HUES6 (cell line): ENCODE results near the gene LRIG1.

Experiments used
- H3K27ac ChIP-seq: 2 replicates; pipeline ENCODE4 v1.7.0; 2013; ENCODE audit warnings: low read depth, mild to moderate bottlenecking, low read length, inconsistent platforms
- H3K27me3 ChIP-seq: 2 replicates; pipeline ENCODE4 v1.6.1; 2013; ENCODE audit warnings: low read length; ENCODE audit not compliant: control insufficient read depth, insufficient read depth
- H3K36me3 ChIP-seq: 2 replicates; pipeline ENCODE4 v1.6.1; 2013; ENCODE audit warnings: low read length; ENCODE audit not compliant: control insufficient read depth, insufficient read depth
- H3K4me1 ChIP-seq: 2 replicates; pipeline ENCODE4 v1.6.1; 2013; ENCODE audit warnings: low read length; ENCODE audit not compliant: control insufficient read depth, insufficient read depth
- H3K4me3 ChIP-seq: 2 replicates; pipeline ENCODE4 v1.5.1; 2013; ENCODE audit warnings: low read depth, low read length
- H3K9ac ChIP-seq: one replicate; pipeline ENCODE4 v1.6.1; 2013; ENCODE audit warnings: mild to moderate bottlenecking, low read length
- H3K9me3 ChIP-seq: 2 replicates; pipeline ENCODE4 v1.6.1; 2013; ENCODE audit warnings: low read depth, low read length; ENCODE audit not compliant: control insufficient read depth, insufficient read depth

LRIG1 gene

GRCh38 chr3:66531256-66531655 is 30.4 kb upstream of the LRIG1 start:
- no peaks in the 10 kb centered on the region; the same call in 1 of the 2 replicates for H3K27me3 ChIP-seq
- peaks cover 41% of the 10 kb centered on the region for H3K4me1 ChIP-seq
- H3K9ac ChIP-seq = no peak overlapping the region
- no peaks in the 10 kb centered on the region for H3K9me3 ChIP-seq
- no peak overlapping the region for H3K27ac ChIP-seq
- no peaks in the 10 kb centered on the region for H3K36me3 ChIP-seq
- 0 out of 2 replicates have a peak overlapping the region, but pooled peaks have one; percentile 11 for H3K4me3 ChIP-seq

- peaks cover 22% of the 10 kb centered on the region for H3K4me1 ChIP-seq
- H3K36me3 ChIP-seq = no peaks in the 10 kb centered on the region
- H3K4me3 ChIP-seq = no peak overlapping the region
- H3K27me3 ChIP-seq = no peaks in the 10 kb centered on the region; the same call in 1 of the 2 replicates
- H3K9me3 ChIP-seq = no peaks in the 10 kb centered on the region
- no peak overlapping the region for H3K27ac ChIP-seq
- no peak overlapping the region for H3K9ac ChIP-seq
Observed at GRCh38 chr3:66527246-66527645, 26.4 kb upstream of the LRIG1 start.

GRCh38 chr3:66525771-66526170 is 24.9 kb upstream of the LRIG1 start:
- Histone ChIP-seq H3K27me3 (no peaks in the 10 kb centered on the region; the same call in 1 of the 2 replicates), H3K9me3 (no peaks in the 10 kb centered on the region), H3K27ac (no peak overlapping the region), H3K36me3 (no peaks in the 10 kb centered on the region), H3K4me3 (no peak overlapping the region), H3K4me1 (peaks cover 12% of the 10 kb centered on the region), H3K9ac (no peak overlapping the region)

DNA sequence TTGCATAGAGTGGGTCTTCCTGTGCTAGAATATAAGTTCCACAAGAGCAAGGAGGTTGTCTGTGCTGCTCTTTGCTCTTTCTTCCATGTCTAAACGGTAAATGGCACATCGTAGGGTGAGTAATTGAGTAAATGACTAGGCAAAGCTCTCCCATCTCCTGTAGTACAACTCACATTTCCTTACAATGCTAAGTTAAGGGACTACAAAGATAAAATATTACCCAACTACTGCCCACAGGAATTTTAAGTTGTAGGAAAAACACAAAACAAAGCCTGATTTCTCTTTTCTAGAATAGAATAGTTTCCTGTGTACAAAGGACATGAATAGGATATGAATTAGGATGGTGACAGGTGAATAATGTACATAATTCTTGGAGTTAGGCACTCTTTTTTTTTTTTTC is 19.9 kb upstream of the LRIG1 start:
- Histone ChIP-seq H3K36me3 (no peaks in the 10 kb centered on the region), H3K9ac (no peak overlapping the region)

GRCh38 chr3:66518644-66519043 is 17.8 kb upstream of the LRIG1 start:
- H3K4me1 ChIP-seq = 0 out of 2 replicates have a peak, but pooled peaks cover 3% of the 10 kb centered on the region
- H3K27me3 ChIP-seq = no peaks in the 10 kb centered on the region

More for the DNA sequence above, 19.9 kb upstream of the LRIG1 start:
- H3K4me1 ChIP-seq = peaks cover 3% of the 10 kb centered on the region; the same call in 1 of the 2 replicates
- H3K27me3 ChIP-seq = no peaks in the 10 kb centered on the region
- H3K9me3 ChIP-seq = no peaks in the 10 kb centered on the region
- H3K27ac ChIP-seq = no peak overlapping the region
- no peak overlapping the region for H3K4me3 ChIP-seq

DNA sequence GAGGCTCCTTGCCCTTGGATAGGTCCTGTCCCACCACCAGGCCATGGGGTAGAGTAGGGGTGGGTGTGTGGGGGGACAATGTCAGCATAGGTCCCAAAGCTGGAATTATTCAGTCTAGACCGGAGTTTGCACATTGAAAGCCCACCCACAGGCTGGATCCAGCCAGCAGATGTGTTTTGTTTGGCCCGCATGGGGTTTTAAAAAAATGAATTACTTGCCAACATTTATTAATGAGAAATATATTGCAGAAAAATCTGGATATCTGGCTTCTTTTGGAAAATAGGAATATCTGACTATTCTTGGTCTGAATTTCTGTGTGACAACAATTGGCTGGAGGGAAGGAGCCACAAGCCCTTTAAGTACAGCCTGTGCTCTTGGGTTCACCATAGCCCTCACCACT is 17.3 kb upstream of the LRIG1 start:
- no peak overlapping the region for H3K27ac ChIP-seq
- 0 out of 2 replicates have a peak, but pooled peaks cover 3% of the 10 kb centered on the region for H3K4me1 ChIP-seq
- H3K9ac ChIP-seq = no peak overlapping the region
- no peaks in the 10 kb centered on the region for H3K36me3 ChIP-seq
- no peaks in the 10 kb centered on the region for H3K27me3 ChIP-seq
- H3K9me3 ChIP-seq = no peaks in the 10 kb centered on the region
- H3K4me3 ChIP-seq = no peak overlapping the region

More at GRCh38 chr3:66518644-66519043, 17.8 kb upstream of the LRIG1 start:
- no peaks in the 10 kb centered on the region for H3K36me3 ChIP-seq
- H3K9ac ChIP-seq = no peak overlapping the region
- H3K4me3 ChIP-seq = no peak overlapping the region
- no peak overlapping the region for H3K27ac ChIP-seq
- H3K9me3 ChIP-seq = no peaks in the 10 kb centered on the region

GRCh38 chr3:66517241-66517640 is 16.4 kb upstream of the LRIG1 start:
- no peak overlapping the region for H3K9ac ChIP-seq
- H3K36me3 ChIP-seq = no peaks in the 10 kb centered on the region
- H3K27ac ChIP-seq = no peak overlapping the region
- H3K4me3 ChIP-seq = no peak overlapping the region
- no peaks in the 10 kb centered on the region for H3K27me3 ChIP-seq
- H3K4me1 ChIP-seq = 0 out of 2 replicates have a peak, but pooled peaks cover 3% of the 10 kb centered on the region
- no peaks in the 10 kb centered on the region for H3K9me3 ChIP-seq

- peaks cover 11% of the 10 kb centered on the region for H3K4me1 ChIP-seq
- no peak overlapping the region for H3K9ac ChIP-seq
- no peaks in the 10 kb centered on the region for H3K36me3 ChIP-seq
- no peak overlapping the region for H3K4me3 ChIP-seq
- no peak overlapping the region for H3K27ac ChIP-seq
- H3K9me3 ChIP-seq = no peaks in the 10 kb centered on the region
- H3K27me3 ChIP-seq = no peaks in the 10 kb centered on the region
Observed at GRCh38 chr3:66508461-66508860, 7.6 kb upstream of the LRIG1 start.

DNA sequence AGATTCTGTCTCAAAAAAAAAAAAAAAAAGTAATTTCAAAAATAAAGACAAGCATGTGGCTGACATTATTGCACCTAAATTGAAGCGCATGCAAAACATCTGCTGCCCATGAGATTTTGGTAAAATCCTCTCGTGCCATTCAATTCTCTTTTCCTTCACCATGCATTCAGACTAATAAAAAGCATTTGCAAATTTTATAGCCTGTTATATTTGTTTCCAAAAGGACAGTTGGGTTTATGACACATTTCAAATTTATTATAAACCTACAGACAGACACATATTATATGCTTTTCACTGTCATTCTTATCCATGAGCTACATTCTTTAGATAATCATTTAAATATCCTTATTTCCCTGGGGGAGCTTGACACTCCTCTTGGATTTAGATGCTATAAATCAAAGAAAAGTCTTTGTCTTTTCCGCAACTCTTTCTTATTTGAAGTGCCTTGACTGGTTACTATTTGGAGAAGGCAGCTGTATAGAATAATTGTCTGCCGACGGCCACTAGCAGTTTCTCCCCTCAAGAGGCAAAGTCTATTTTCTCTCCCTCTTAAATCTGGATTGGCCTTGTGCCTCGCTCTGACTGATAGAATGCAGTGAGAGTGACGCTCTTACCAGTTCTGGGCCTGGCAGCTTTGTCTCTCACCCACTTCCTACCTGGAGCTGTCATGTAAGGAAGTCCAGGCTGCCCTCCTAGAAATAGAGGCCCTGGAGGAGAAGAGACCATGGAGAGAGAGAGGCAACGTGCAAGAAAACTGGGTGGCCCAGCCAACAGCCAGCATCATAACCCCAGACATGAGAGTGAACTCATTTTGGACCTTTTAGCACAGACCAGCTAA is 6.8 kb upstream of the LRIG1 start:
- Histone ChIP-seq H3K36me3 (no peaks in the 10 kb centered on the region), H3K27me3 (no peaks in the 10 kb centered on the region), H3K4me1 (peaks cover 16% of the 10 kb centered on the region), H3K27ac (no peak overlapping the region), H3K4me3 (no peak overlapping the region), H3K9me3 (no peaks in the 10 kb centered on the region), H3K9ac (no peak overlapping the region)

- H3K4me1 ChIP-seq = peaks cover 27% of the 10 kb centered on the region
- H3K27ac ChIP-seq = no peak overlapping the region
- no peak overlapping the region for H3K4me3 ChIP-seq
- no peaks in the 10 kb centered on the region for H3K36me3 ChIP-seq
- H3K27me3 ChIP-seq = no peaks in the 10 kb centered on the region
- H3K9me3 ChIP-seq = no peaks in the 10 kb centered on the region
- no peak overlapping the region for H3K9ac ChIP-seq
Observed at GRCh38 chr3:66506154-66506553, 5.3 kb upstream of the LRIG1 start.

DNA sequence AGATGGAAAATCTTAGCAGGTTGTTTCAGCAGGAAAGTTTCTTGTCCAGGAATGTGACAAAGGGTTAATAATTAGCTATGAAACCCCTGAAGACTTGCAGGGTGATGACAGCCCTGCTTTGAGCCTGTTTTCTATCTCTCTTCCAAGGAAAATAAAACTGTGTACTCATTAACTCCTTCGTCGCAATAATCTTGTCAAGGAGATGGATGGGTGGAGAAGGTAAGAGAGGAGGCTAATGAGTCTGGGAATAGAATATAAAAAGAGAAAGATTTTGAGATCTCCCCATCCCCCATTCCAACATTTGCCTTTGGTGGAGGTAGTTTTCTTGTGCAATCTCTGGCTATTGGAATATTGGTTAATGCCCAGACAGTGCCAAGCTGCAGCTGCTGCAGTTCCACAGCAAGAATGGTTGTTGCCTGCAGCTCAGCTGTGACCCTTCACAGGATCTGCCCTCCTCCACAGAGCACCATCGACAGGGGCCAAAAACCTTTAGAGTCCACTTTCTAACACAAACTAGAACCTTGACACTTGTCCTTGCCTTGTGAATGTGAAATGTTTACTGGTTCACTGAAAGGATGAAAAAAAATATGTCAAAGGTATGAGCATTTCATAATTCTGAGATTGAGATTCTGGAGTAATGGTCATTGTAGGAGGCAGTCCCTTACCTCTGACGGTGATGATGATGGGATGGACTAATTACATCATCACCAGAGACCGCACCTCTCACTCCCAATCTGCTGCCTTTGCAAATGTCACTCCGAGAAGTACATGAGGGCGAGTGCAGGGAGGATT is 4.2 kb upstream of the LRIG1 start:
- Histone ChIP-seq H3K36me3 (no peaks in the 10 kb centered on the region), H3K9ac (no peak overlapping the region), H3K27ac (no peak overlapping the region), H3K4me1 (peaks cover 27% of the 10 kb centered on the region), H3K4me3 (no peak overlapping the region), H3K27me3 (no peaks in the 10 kb centered on the region), H3K9me3 (no peaks in the 10 kb centered on the region)
